Prostate gland (tissue), 2 donors: ENCODE data around the gene SLC22A13. TPM values are rescaled to one million over a fixed set of nuclear protein-coding genes. Genes with fewer than 3 reads are reported as not detected.

Experiments used
- DNase-seq: peaks from one replicate; pipeline ENCODE4 v3.0.0-alpha.2; 2019; ENCODE audit warnings: low spot score
- H3K27ac ChIP-seq, 2 donors: fragments of 200-600 bp; sonication (generic); 2 replicates each; pipeline ENCODE4 v1.5.1; 2017 to 2019
- H3K27me3 ChIP-seq: fragments of 200-600 bp; sonication (generic); replicated peaks from 2 replicates; pipeline ENCODE4 v1.5.1; 2019; ENCODE audit not compliant: insufficient read depth
- H3K36me3 ChIP-seq, 2 donors: fragments of 200-600 bp; sonication (generic); 1 replicate in 1 of 2; 2 replicates in 1 of 2; pipeline versions ENCODE4 v1.5.1 to v1.8.1; 2017 to 2019
- H3K4me1 ChIP-seq: fragments of 200-600 bp; sonication (generic); replicated peaks from 2 replicates; pipeline ENCODE4 v1.5.1; 2019
- H3K4me3 ChIP-seq, 2 donors: fragments of 200-600 bp; sonication (generic); 2 replicates each; pipeline ENCODE4 v1.5.1; 2017 to 2019
- H3K9me3 ChIP-seq: fragments of 200-600 bp; sonication (generic); 2 replicates; pipeline ENCODE4 v1.5.1; 2017
- CTCF ChIP-seq, 4 experiments: fragments of 200-600 bp in 2 of 4; fragments of 450-650 bp in 2 of 4; sonication (generic) in 2 of 4; IDR thresholded peaks; 1 replicate in 3 of 4; 2 replicates in 1 of 4; pipeline ENCODE4 v1.5.1; 2016 to 2019; ENCODE audit warnings: antibody characterized with exemption in 4 of 4, mild to moderate bottlenecking in 2 of 4, moderate library complexity in 2 of 4
- POLR2A ChIP-seq: fragments of 450-650 bp; IDR thresholded peaks from one replicate; pipeline ENCODE4 v1.6.1; 2016; ENCODE audit warnings: antibody characterized with exemption, mild to moderate bottlenecking
- POLR2AphosphoS5 ChIP-seq: sonication (generic); formaldehyde crosslinking; IDR thresholded peaks from one replicate; pipeline ENCODE4 v1.6.1; 2017; ENCODE audit warnings: antibody characterized with exemption
- WGBS: methylation state at CpG from one replicate; pipeline ENCODE4 v1.1.5; 2018; 5-methylcytosine and 5-hydroxymethylcytosine counted together
- intact Hi-C: fragments of 100-400 bp; cut with DNase I; formaldehyde crosslinking; loops from one replicate; pipeline ENCODE4 v1.14.2; 2022
- total RNA-seq, 2 donors: library from RNA; depleted of rRNA; stranded (reverse); fragments of >200 nt; gene quantifications; one replicate each; pipeline ENCODE4 v1.1.0, GENCODE V29; 2016

Gene SLC22A13
- total RNA-seq, 2 donors from 2014 or later: 1.6 TPM; not detected in 1

- no peak overlapping the region for H3K27ac ChIP-seq
- intact Hi-C loops: no loop called here
These were observed 2.0 kb downstream of the SLC22A13 start for GRCh38 chr3:38267662-38268061.

GRCh38 chr3:38268087-38268486 lies 2.5 kb downstream of the SLC22A13 start:
- intact Hi-C loops: no loop called here

More at GRCh38 chr3:38267662-38268061, 2.0 kb downstream of the SLC22A13 start:
- H3K36me3 ChIP-seq: no peaks in the 10 kb centered on the region
- H3K27me3 ChIP-seq: no peaks in the 10 kb centered on the region
- no peak overlapping the region for H3K4me3 ChIP-seq
- no peak for DNase-seq
- 92% methylated on average over 2 of the region's 2 CpGs for WGBS
- H3K4me1 ChIP-seq: no peaks in the 10 kb centered on the region
- H3K9me3 ChIP-seq: no peaks in the 10 kb centered on the region
- TF ChIP-seq CTCF (IDR thresholded peaks at IDR 0.05) (no peak), POLR2AphosphoS5 (no peak), POLR2A (no peak)

GRCh38 chr3:38268522-38268921 lies 2.9 kb downstream of the SLC22A13 start:
- Histone ChIP-seq H3K27ac (no peak overlapping the region), H3K9me3 (no peaks in the 10 kb centered on the region), H3K4me3 (no peak overlapping the region), H3K36me3 (no peaks in the 10 kb centered on the region), H3K27me3 (no peaks in the 10 kb centered on the region), H3K4me1 (no peaks in the 10 kb centered on the region)
- 74% methylated on average over 1 of the region's 1 CpG for WGBS
- intact Hi-C loops: no loop called here
- TF ChIP-seq POLR2AphosphoS5 (no peak), POLR2A (no peak), CTCF (IDR thresholded peaks at IDR 0.05) (no peak)
- no peak for DNase-seq

More at GRCh38 chr3:38268087-38268486, 2.5 kb downstream of the SLC22A13 start:
- Histone ChIP-seq H3K4me1 (no peaks in the 10 kb centered on the region), H3K9me3 (no peaks in the 10 kb centered on the region), H3K36me3 (no peaks in the 10 kb centered on the region), H3K27me3 (no peaks in the 10 kb centered on the region), H3K4me3 (no peak overlapping the region), H3K27ac (no peak overlapping the region)
- TF ChIP-seq POLR2A (no peak), CTCF (IDR thresholded peaks at IDR 0.05) (no peak), POLR2AphosphoS5 (no peak)
- no peak for DNase-seq
- WGBS: 76% methylated on average over 5 of the region's 5 CpGs

GRCh38 chr3:38270606-38271005 lies 5.0 kb downstream of the SLC22A13 start:
- WGBS: 90% methylated on average over 3 of the region's 3 CpGs
- H3K36me3 ChIP-seq: no peaks in the 10 kb centered on the region
- H3K27ac ChIP-seq: no peak overlapping the region
- intact Hi-C loops: no loop called here
- no peaks in the 10 kb centered on the region for H3K9me3 ChIP-seq
- H3K4me1 ChIP-seq: no peaks in the 10 kb centered on the region
- TF ChIP-seq CTCF (IDR thresholded peaks at IDR 0.05) (no peak), POLR2AphosphoS5 (no peak)
- H3K27me3 ChIP-seq: no peaks in the 10 kb centered on the region
- DNase-seq: no peak
- no peak overlapping the region for H3K4me3 ChIP-seq

GRCh38 chr3:38271553-38271952 lies 5.9 kb downstream of the SLC22A13 start:
- H3K4me3 ChIP-seq: no peak overlapping the region
- no peak for DNase-seq
- no peaks in the 10 kb centered on the region for H3K27me3 ChIP-seq
- 98% methylated on average over 5 of the region's 5 CpGs for WGBS
- H3K4me1 ChIP-seq: no peaks in the 10 kb centered on the region
- H3K36me3 ChIP-seq: no peaks in the 10 kb centered on the region
- no peaks in the 10 kb centered on the region for H3K9me3 ChIP-seq
- H3K27ac ChIP-seq: no peak overlapping the region
- intact Hi-C loops: no loop called here
- no peak for TF ChIP-seq CTCF (IDR thresholded peaks at IDR 0.05)
- TF ChIP-seq POLR2AphosphoS5: no peak
- TF ChIP-seq POLR2A: no peak
